DND-41 (cell line): ENCODE measurements around the gene GTF3C4.
"Not testable (repeated sequence)": the region's sequence is repeated elsewhere in the genome, so short reads cannot be mapped to it uniquely, and the experiment has no call there.

Source experiments
- ATAC-seq: fragments of 200-7000 bp; cut with Tn5 transposase; 3 replicates; pipeline ENCODE4 v1.9.1; 2021; ENCODE audit warnings: low read depth; ENCODE audit not compliant: insufficient read depth
- DNase-seq: peaks from one replicate; pipeline ENCODE4 v3.0.0-alpha.2; 2020
- H2AFZ ChIP-seq: 2 replicates; pipeline ENCODE4 v1.6.0; 2012; ENCODE audit warnings: low read depth, low read length
- H3K27ac ChIP-seq: 2 replicates; pipeline ENCODE4 v1.5.1; 2012; ENCODE audit warnings: low read length, inconsistent platforms
- H3K27me3 ChIP-seq: fragments of 200-600 bp; sonication (generic); 2 replicates; pipeline ENCODE4 v1.6.0; 2012; ENCODE audit warnings: low read length, mild to moderate bottlenecking, inconsistent platforms; ENCODE audit not compliant: insufficient read depth, poor library complexity
- H3K36me3 ChIP-seq: 2 replicates; pipeline ENCODE4 v1.5.1; 2012; ENCODE audit warnings: low read length, inconsistent platforms; ENCODE audit not compliant: insufficient read depth
- H3K4me1 ChIP-seq: 2 replicates; pipeline ENCODE4 v1.5.1; 2012; ENCODE audit warnings: mild to moderate bottlenecking, low read length; ENCODE audit not compliant: insufficient read depth
- H3K4me2 ChIP-seq: 2 replicates; pipeline ENCODE4 v1.6.0; 2012; ENCODE audit warnings: mild to moderate bottlenecking, moderate library complexity, low read length, inconsistent platforms; ENCODE audit not compliant: insufficient read depth
- H3K4me3 ChIP-seq, 2 experiments: fragments of 200-600 bp in 1 of 2; shearing (Covaris generic) in 1 of 2; 2 replicates each; pipeline ENCODE4 v1.5.1; 2012 to 2016; ENCODE audit warnings: inconsistent platforms in 2 of 2, low read length in 2 of 2, mild to moderate bottlenecking in 2 of 2, low read depth in 1 of 2, moderate library complexity in 1 of 2
- H3K79me2 ChIP-seq: 2 replicates; pipeline ENCODE4 v1.6.0; 2012; ENCODE audit warnings: low read length, inconsistent platforms; ENCODE audit not compliant: insufficient read depth
- H3K9ac ChIP-seq: 2 replicates; pipeline ENCODE4 v1.6.0; 2012; ENCODE audit warnings: low read depth, mild to moderate bottlenecking, inconsistent platforms, low read length, moderate library complexity
- H3K9me3 ChIP-seq: 2 replicates; pipeline ENCODE4 v1.5.1; 2012; ENCODE audit warnings: low read length, moderate library complexity, mild to moderate bottlenecking, inconsistent platforms; ENCODE audit not compliant: insufficient read depth, severe bottlenecking
- H4K20me1 ChIP-seq: 2 replicates; pipeline ENCODE4 v1.6.0; 2012; ENCODE audit warnings: low read length; ENCODE audit not compliant: insufficient read depth
- CTCF ChIP-seq: IDR thresholded peaks from 2 replicates; pipeline ENCODE4 v1.5.1; 2012; ENCODE audit warnings: borderline replicate concordance, low read length, moderate library complexity, mild to moderate bottlenecking; ENCODE audit not compliant: poor library complexity, severe bottlenecking; ENCODE audit errors: extremely low read depth
- EZH2 ChIP-seq: IDR thresholded peaks from 3 replicates; pipeline ENCODE4 v1.6.1; 2012; ENCODE audit warnings: borderline replicate concordance, low read depth, mild to moderate bottlenecking, moderate library complexity, low read length, inconsistent platforms; ENCODE audit not compliant: severe bottlenecking

The GTF3C4 gene

GRCh38 chr9:132712753-132713152 lies 42.5 kb downstream of the GTF3C4 start:
- TF ChIP-seq CTCF (no peak), EZH2 (no peak)
- H3K79me2 ChIP-seq, result no peaks in the 10 kb centered on the region
- no peak overlapping the region for H3K27ac ChIP-seq
- ATAC-seq, result no peak
- H3K4me1 ChIP-seq, result no peaks in the 10 kb centered on the region
- DNase-seq, result no peak
- no peaks in the 10 kb centered on the region for H3K36me3 ChIP-seq
- H3K27me3 ChIP-seq, result no peaks in the 10 kb centered on the region
- H3K9ac ChIP-seq, result no peak overlapping the region
- no peak overlapping the region for H3K4me3 ChIP-seq
- H4K20me1 ChIP-seq, result no peaks in the 10 kb centered on the region
- no peaks in the 10 kb centered on the region for H3K9me3 ChIP-seq
- H3K4me2 ChIP-seq, result no peak overlapping the region
- H2AFZ ChIP-seq, result no peak overlapping the region

GRCh38 chr9:132716007-132716406 lies 45.7 kb downstream of the GTF3C4 start:
- DNase-seq (no peak), ATAC-seq (no peak)
- H3K36me3 ChIP-seq, result no peaks in the 10 kb centered on the region
- no peaks in the 10 kb centered on the region for H4K20me1 ChIP-seq
- H3K27me3 ChIP-seq, result no peaks in the 10 kb centered on the region
- H3K4me3 ChIP-seq, result no peak overlapping the region
- no peak overlapping the region for H3K4me2 ChIP-seq
- no peak overlapping the region for H3K27ac ChIP-seq
- no peak overlapping the region for H2AFZ ChIP-seq
- H3K9ac ChIP-seq, result no peak overlapping the region
- H3K79me2 ChIP-seq, result no peaks in the 10 kb centered on the region
- H3K4me1 ChIP-seq, result no peaks in the 10 kb centered on the region
- no peak for TF ChIP-seq CTCF
- TF ChIP-seq EZH2, result no peak
- H3K9me3 ChIP-seq, result no peaks in the 10 kb centered on the region

- DNase-seq (no peak), ATAC-seq (no peak)
- Histone ChIP-seq H3K27ac (no peak overlapping the region), H3K27me3 (no peaks in the 10 kb centered on the region), H3K4me3 (no peak overlapping the region), H3K9ac (no peak overlapping the region), H2AFZ (no peak overlapping the region), H3K4me2 (no peak overlapping the region), H4K20me1 (no peaks in the 10 kb centered on the region), H3K4me1 (no peaks in the 10 kb centered on the region), H3K9me3 (no peaks in the 10 kb centered on the region), H3K36me3 (no peaks in the 10 kb centered on the region), H3K79me2 (no peaks in the 10 kb centered on the region)
- TF ChIP-seq CTCF, result no peak
- TF ChIP-seq EZH2, result no peak
Observed at GRCh38 chr9:132717326-132717945, 47.2 kb downstream of the GTF3C4 start.

GRCh38 chr9:132718381-132718928 lies 48.2 kb downstream of the GTF3C4 start:
- H3K9me3 ChIP-seq, H4K20me1 ChIP-seq, ATAC-seq, H3K4me1 ChIP-seq, DNase-seq, H3K4me3 ChIP-seq, H3K27ac ChIP-seq, H3K79me2 ChIP-seq, H3K27me3 ChIP-seq, H2AFZ ChIP-seq, H3K4me2 ChIP-seq, H3K9ac ChIP-seq, H3K36me3 ChIP-seq: not testable (repeated sequence)
